Raji (cell line): ENCODE results near the gene ANO9.

Experiments used
- POLR2A ChIP-seq: IDR thresholded peaks from 2 replicates; pipeline ENCODE4 v1.6.1; 2011; ENCODE audit warnings: low read depth, low read length, control low read depth; ENCODE audit not compliant: insufficient read depth

ANO9 gene

DNA sequence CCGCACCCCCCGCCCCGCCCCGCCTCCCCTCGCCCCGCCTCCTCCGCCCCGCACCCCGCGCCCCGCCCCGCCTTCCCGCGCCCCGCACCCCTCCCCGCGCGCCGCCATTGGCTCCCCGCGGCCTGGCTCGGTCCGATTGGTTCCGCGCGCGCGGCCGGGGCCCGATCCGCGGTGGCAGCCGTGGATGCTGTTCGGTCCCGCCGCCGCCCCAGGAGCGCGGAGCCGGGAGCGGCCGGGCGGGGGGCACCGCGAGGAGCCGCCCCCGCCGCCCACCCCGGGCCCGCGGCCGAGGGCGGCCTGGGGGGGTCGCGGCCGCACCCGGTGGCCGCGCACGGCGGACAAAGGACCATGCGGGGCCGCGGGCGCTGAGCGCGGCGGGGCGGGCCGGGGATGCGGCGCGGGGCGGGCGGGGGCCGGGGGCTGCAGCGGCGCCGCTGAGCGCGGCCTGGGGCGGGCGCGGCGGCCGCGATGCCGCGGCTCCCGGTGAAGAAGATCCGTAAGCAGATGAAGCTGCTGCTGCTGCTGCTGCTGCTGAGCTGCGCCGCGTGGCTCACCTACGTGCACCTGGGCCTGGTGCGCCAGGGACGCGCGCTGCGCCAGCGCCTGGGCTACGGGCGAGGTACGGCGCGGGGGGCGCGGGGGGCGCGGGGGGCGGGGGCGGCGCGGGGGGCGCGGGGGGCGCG lies 72.3 kb downstream of the ANO9 start, which contains the start of gene B4GALNT4:
B4GALNT4 (plus strand) TSS at position 164 of the 683 bp plus-strand sequence; CDS start at position 469, 305 bp downstream.
- no peak for TF ChIP-seq POLR2A

DNA sequence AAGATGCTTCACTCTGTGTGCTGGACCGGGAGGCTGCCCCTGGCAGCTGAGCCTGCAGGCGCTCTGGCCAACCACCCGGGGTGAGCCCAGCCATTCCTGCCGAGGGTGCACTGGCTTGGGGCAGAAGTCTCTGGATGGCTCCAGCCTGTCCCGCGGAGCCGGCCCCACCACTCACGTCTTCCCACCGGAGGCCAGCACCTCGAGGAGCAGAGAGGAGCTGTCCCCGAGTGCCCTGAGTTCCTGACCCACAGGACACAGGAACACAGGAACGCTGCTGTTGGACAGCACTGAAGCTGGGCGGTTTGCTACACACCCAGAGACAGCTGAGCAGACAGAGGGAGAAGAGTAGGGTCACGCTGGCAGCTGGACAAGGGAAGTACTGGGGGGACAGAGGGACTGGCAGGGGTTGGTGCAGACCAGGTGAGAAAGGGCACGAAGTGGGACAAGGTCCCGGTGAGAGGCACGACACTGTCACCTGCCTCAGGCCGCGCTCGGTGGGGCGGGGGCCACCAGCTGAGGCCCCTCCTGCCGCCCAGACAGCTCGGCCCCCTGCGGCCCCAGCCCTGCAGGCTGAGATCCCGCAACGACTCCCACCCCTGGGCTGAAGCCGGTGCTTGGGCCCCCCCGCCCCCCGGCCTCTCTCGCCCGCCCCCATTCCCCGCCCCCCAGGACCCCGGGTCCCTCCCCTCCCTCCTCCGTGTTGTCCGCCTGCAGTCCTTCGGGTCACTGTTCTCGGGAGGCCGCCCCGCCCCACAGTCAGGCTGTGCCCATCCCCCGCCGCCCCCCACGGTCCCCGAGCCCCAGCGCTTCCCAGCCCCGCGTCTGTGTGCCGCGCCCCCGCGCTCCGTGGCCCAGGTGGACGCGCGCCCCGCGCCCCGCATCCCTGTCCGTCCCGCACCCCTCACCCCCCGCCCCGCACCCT lies 73.1 kb downstream of the ANO9 start:
- no peak for TF ChIP-seq POLR2A

DNA sequence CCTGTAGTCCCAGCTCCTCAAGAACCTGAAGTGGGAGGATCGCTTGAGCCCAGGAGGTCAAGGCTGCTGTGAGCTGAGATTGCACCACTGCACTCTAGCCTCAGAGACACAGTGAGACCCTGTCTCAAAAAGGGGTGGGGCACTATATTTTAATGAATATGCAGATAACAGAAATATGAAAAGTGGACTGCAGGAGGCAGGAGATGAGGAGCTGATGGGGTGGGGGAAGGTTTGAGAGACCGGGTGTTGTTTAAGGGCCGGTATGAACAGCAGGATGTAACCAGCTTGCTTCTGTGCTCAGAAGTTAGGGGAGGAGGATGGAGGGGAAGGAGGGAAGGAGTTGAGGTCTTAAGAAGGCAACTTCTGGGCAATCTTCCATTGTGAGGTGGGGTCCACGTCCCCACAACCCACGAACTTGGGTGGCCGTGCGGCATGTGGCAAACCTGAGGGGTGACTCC lies 73.8 kb downstream of the ANO9 start:
- no peak for TF ChIP-seq POLR2A
